ENCODE data around the gene UNC79.

DNA sequence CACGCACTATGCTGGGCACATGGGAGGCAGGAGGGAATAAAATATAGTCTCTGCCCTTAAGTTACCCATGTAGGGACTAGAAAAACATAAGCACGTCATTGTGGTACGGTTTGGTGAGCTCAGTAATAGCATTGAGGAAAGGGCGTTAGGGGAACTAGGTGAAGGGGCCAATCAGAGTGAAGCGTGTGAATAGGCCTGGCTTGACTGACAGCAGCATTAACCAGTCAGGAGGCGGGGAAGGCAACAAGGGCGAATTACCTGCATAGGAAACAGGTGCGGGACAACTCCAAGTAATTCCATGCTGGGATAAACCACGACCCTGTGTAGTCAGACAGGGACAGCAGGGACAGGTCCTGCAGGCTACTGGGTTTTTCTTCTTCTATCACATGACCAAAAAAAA lies 107.7 kb downstream of the UNC79 start:
- TF ChIP-seq, protein P1, sequence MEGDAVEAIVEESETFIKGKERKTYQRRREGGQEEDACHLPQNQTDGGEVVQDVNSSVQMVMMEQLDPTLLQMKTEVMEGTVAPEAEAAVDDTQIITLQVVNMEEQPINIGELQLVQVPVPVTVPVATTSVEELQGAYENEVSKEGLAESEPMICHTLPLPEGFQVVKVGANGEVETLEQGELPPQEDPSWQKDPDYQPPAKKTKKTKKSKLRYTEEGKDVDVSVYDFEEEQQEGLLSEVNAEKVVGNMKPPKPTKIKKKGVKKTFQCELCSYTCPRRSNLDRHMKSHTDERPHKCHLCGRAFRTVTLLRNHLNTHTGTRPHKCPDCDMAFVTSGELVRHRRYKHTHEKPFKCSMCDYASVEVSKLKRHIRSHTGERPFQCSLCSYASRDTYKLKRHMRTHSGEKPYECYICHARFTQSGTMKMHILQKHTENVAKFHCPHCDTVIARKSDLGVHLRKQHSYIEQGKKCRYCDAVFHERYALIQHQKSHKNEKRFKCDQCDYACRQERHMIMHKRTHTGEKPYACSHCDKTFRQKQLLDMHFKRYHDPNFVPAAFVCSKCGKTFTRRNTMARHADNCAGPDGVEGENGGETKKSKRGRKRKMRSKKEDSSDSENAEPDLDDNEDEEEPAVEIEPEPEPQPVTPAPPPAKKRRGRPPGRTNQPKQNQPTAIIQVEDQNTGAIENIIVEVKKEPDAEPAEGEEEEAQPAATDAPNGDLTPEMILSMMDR (IDR thresholded peaks at IDR 0.05; ENCODE audit: low read length), result no peak
- no peak for TF ChIP-seq EZH2phosphoT487 (IDR thresholded peaks at IDR 0.05; ENCODE audit: low read length)
- no peak for TF ChIP-seq EZH2 (optimal IDR thresholded peaks at IDR 0.05; ENCODE audit: low read depth, low read length)
